Globus pallidus (tissue), 1 donor: ENCODE results near the gene VWC2L.

ENCODE experiments used
- DNase-seq: peaks from one replicate; pipeline ENCODE4 v3.0.0-alpha.2; 2015; ENCODE audit warnings: low spot score

VWC2L gene

DNA sequence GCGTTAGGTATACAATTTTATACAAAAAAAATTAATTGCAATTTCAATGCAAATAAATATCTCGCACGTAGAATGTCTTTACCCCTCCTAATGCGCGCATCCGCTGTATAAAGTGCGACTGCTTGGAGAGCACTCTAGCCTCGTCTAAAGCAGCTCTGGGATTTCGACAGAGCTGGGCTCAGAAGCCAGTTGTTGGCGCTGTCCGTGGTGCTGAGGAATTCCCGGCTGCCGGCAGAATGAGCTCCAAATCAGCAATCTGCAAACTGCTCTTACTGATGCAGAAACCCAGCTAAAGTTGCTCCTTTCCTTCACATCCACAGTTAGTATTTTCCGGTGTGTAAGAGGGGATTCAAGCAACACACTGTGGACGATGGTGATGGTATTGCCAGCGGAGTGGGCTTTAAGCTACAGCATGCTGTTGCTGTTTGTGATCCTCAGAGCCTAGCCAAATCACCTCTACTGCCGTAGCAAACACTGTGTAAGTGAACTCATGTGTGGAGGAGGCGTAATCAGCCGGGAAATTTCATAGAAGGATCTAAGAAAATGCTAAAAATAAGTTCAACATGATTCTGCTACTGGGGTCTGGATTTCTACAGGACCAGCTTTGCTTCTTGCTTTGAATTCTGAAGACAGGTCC lies at the start of gene VWC2L:
Gene VWC2L (plus strand): TSS at position 137 of the 637 bp plus-strand sequence. CDS start 3,140 bp downstream, outside the sequence.
- DNase-seq: peak; percentile 93

DNA sequence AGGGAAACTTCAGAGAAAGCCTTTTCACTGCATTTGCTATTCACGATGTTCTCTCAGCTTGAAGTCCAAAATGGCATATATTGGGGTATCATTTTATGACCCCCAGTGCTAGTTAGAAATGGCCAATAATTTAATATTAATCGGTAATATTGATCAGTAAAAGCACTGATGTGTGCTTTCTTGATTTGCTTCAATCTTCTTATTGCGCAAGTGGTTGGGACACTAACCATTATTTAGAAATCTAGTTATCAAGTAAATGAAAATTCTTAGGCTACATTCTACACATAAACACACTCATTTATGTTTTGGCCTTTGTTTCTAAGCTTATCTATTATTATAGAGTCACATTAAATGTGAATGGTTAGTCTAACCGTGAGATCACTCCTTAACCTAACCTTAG lies 49.7 kb upstream of the VWC2L start:
- no peak for DNase-seq

GRCh38 chr2:214365549-214365948 lies 45.3 kb upstream of the VWC2L start:
- DNase-seq: no peak

- no peak for DNase-seq
These were observed 43.7 kb upstream of the VWC2L start for GRCh38 chr2:214367171-214367570.

DNA sequence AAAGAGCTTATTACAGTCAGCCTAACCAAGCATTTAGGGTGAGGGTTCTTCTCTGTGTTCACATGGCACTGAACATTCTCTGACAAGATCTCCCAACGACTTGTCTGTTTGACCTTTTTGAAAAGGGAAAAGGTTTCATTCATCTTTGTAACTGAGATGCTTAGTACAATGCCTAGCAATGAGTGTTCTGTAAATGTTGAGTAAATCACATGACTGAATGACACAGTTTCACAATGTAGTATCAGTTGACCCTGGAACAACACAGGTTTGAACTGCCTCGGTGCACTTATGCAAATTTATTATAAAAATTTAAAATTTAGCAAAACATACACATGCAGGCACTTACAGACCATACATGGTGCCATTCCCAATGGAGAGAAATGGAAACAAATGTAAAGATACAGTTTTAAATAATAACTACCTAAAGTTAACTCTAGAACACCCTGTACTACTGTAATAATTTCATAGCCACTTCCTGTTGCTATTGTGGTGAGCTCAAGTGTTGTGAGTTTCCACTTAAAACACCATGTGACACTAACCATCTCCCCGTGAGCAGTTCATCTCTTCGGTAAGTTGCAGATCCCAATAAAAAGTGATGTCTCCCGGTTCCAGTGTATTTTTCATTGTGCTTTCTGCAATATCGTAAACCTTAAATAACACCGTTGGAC lies 34.1 kb upstream of the VWC2L start:
- DNase-seq: no peak

DNA sequence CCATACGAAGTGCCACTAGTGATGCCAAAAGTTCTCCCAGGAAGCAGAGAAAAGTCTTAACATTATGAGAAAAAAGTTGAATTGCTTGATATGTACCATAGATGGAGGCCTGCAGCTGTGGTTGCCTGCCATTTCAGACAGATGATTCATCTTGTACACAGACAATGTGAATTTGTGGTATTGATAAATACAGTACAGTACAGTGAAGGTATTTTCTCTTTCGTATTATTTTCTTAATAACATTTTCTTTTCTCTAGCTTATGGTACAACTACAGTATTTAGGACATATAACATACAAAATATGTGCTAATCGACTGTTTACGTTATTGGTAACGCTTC lies 33.6 kb upstream of the VWC2L start:
- no peak for DNase-seq

GRCh38 chr2:214378455-214379103 lies 32.3 kb upstream of the VWC2L start:
- DNase-seq: peak; percentile 1

DNA sequence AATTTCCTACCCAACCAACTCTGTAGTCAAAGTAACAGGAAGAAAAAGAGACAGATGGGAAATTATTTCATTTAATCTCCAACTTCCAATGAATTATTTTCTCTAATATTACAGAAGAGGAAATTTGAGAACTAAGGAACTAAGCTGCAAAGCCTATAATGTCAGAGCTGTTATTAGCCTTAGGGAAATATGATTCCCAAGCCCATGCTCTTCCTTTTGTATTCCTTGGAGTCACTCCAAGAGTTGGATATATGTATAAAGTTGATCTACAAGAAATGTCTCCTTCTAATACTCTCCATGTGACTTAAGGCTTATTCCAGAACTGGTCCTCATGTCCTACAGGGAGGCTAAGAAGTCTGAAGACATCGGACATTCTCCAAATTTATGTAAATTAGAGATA lies 31.6 kb upstream of the VWC2L start:
- no peak for DNase-seq

DNA sequence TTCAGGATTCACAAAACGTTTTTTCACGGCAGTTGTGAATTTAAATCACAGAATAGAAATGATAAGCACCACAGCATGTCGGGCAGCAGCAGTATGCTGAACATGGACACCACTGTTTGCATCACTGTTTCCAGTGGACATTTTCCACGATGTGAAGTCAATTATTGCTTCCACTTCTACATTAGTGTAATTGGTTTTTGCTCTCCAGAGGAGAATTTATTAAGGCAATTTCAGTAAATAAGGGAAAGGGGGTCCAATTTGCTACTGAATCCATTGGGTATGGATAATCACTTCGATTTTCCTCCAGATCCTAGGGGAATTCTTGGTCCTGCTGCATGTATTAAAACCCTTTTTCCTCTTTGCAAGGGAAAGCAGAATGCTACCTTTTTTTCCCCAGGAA lies 30.2 kb upstream of the VWC2L start:
- no peak for DNase-seq

- no peak for DNase-seq
These were observed 28.6 kb upstream of the VWC2L start for GRCh38 chr2:214382229-214382628.

- no peak for DNase-seq
These were observed 24.1 kb upstream of the VWC2L start for GRCh38 chr2:214386720-214387119.

DNA sequence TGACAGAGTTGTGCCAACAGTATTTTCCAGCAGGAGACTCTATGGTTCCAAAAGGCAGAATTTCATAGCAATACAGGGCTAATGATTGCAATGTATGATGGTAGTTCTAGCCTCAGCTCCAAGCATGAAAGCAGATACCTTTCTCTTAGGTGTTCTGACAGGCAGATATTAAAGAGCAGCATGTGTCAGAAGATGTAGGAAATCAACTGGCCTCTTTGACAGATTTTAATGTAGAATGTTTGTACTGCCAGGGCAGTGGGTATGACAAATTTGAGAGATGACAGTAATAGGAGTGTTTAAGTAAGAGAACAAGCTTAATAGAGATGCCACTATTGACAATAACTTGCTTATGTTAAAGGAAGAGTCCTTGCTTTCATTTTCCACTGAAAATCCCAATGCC lies 21.5 kb upstream of the VWC2L start:
- DNase-seq: no peak

- DNase-seq: no peak
These were observed 17.1 kb upstream of the VWC2L start for GRCh38 chr2:214393796-214394195.

- DNase-seq: no peak
These were observed 15.8 kb upstream of the VWC2L start for GRCh38 chr2:214395040-214395439.

DNA sequence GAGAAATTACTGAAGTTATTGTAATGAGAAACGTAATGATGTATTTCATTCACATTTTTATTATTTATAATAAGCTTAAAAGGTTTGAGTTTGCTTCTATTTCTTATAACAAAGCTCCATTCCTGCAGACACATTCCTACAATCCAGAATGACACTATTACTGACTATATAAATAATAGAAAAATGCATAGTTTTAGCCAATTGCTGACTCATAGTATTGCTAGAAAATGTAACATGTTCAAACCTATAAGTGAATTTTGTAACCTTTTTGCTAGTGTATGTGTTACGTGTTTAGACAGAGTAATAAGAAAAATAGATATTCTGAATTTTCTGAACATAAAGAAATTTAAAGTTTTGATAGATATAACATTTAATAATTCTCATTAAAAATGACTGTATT lies 9.3 kb upstream of the VWC2L start:
- no peak for DNase-seq

DNA sequence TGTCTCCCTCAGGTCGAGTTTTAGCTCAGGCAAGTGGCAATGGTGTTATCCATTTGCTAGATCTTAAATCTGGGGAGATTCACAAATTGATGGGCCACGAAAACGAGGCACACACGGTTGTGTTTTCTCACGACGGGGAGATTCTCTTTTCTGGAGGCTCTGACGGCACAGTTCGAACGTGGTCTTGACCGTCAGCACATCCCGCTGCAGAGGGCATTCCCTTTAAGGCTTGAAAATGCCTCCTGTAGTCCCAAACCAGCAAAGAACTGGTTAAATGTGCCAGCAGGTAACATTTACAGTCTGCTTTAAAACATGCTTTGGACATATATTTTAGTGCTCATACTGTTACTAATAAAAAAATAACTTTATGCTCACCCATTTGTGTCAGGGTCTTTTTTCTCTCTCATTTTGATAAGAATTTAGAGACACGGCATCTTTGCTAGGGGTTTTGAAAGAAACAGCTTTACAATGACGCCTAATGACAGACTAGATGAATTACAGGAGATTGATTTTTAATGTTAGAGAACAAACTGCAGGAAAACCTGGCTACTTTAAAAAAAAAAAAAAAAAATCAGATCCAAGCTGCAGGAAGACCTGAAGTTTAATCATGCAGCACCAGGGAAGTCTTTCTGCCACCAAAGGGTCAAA lies 602 bp upstream of the VWC2L start:
- DNase-seq: peak; percentile 68

- DNase-seq: no peak
These were observed 1.8 kb downstream of the VWC2L start for GRCh38 chr2:214412679-214413078.

DNA sequence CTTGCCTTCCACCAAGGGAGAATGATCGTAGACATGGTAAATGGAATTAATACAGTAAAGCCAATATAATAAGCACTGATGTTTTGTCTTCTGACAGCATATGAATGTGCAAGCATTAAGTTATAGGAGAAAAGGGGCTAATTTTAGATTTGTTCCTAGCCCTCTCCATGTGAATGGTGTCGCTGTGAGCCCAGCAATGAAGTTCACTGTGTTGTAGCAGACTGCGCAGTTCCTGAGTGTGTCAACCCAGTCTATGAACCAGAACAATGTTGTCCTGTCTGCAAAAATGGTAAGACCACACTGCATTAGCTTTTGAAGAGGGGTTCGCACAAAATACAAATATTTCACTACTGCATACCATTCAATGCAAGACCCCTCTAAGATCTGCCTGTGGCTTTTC lies 25.6 kb downstream of the VWC2L start:
- peak; percentile 16 for DNase-seq

DNA sequence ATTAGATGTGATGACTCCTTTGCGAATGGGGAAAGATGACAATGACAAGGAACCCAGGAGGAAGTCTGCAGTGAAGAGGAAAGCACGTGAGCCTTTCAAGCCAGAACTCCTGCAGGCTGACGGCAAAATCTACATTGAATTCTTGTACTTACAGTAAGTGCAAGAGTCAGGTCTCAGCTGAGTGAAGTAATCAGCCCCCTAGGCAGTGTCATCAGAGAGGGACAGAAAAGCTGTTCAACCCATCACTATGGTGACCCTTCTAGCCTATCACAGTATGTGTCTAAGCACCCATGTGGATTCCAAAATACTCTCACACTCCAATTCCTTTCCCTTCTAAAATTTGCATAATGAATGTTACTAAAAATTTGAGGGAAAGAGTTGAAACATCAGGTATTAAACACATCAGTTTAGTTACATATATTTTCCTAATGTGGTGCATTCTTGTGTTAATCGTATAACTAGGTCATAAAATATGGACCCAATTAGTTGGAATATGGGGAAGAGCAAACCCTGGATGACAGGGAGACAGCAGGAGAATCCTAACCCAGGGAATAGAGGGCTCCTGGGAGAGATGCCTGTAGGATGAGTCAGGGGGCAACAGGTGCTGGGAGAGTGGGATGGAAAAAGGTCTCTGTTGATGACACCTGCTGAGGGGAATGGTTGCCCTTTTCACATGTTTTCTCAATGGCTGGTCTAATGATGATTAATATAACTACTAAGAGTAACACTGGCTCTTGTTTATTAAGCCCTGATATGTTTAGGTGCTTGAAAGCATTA lies 39.5 kb downstream of the VWC2L start:
- no peak for DNase-seq

DNA sequence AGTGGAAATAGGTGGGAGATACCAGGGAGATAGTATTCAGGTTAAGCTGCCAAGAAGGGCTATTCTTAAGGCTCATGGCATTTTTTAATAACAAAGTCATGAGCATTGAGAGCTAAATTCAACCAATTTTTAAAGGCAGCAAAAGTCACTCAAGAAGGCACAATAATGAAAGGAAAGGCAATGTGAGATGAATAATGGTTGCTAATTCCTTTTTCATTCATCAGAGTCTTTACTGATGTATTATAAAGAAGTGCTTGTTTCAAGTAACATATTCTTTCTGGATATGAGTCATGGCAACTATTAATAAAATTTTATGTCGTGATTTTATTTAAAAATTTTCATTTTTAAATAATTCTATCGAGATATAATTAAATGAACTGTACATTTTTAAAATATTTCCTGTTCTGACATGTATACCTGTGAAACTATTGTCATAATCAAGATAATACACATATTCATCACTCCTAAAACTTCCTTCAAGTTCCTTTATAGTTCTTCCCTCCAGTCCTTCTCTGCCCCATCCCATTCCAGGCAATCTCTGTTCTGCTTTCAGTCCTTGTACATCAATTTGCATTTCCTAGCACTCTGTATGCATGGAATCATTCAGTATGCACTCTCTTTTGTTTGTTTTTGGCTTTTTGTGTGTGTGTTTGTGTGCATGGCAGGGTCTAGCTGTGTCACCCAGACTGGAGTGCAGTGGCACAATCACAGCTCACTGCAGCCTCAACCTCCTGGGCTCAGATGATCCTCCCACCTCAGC lies 40.8 kb downstream of the VWC2L start:
- no peak for DNase-seq

DNA sequence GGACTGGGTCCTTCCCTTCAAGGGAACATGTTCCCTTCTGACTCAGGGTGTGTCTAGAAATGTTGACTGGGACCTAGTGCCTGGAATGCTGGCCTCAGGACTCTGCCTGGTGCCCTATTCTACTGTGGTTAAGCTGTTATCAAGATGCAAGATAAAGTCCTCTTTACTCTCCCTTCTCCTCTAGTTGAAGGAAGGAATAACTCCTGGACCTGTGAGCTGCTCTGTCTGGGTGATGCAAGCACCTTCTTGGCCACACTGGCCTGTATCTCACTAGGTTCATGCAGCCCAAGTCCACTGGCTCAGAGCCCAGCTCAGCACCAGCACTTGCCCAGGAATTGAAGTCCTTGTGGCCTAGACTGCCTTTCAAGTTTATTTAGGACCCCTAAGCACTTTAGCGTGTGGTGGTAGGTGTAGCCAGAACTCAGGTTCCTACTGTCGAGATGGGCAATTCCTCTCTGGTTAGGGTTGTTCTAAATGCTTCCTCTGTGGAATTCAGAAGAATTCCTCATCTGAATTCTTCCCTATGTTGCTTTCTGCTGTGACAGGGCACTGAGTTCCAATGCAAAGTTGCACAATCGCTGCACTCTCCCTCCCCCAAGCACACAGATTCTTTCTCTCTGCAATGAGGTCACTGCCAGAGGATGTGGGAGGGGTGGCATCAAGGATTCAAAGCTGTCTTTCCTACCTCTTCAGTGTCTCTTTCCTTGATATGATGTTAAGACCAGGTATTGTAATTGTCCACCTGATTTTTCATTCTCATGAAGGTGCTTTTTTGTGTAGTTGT lies 54.7 kb downstream of the VWC2L start:
- DNase-seq: no peak
